Suprapubic skin (tissue), 4 donors: ENCODE data around the gene PDE4B. TPM values are rescaled to one million over a fixed set of nuclear protein-coding genes. Genes with fewer than 3 reads are reported as not detected.
"Not testable (repeated sequence)": the region's sequence is repeated elsewhere in the genome, so short reads cannot be mapped to it uniquely, and the experiment has no call there.

Source experiments
- DNase-seq, 2 donors: peaks; one replicate each; pipeline ENCODE4 v3.0.0-alpha.2; 2019; ENCODE audit warnings: low spot score in 2 of 2
- H3K27ac ChIP-seq: fragments of 200-600 bp; sonication (generic); one replicate; pipeline ENCODE4 v1.5.1; 2019
- H3K27me3 ChIP-seq: fragments of 200-600 bp; sonication (generic); one replicate; pipeline ENCODE4 v1.5.1; 2019
- H3K36me3 ChIP-seq: fragments of 200-600 bp; sonication (generic); one replicate; pipeline ENCODE4 v1.5.1; 2019
- H3K4me1 ChIP-seq: fragments of 200-600 bp; sonication (generic); one replicate; pipeline ENCODE4 v1.5.1; 2019
- H3K4me3 ChIP-seq: fragments of 200-600 bp; sonication (generic); one replicate; pipeline ENCODE4 v1.5.1; 2019; ENCODE audit warnings: mild to moderate bottlenecking
- H3K9me3 ChIP-seq: fragments of 200-600 bp; sonication (generic); one replicate; pipeline ENCODE4 v1.5.1; 2019
- EP300 ChIP-seq: sonication (generic); formaldehyde crosslinking; IDR thresholded peaks from one replicate; pipeline ENCODE4 v1.6.1; 2017; ENCODE audit warnings: antibody characterized with exemption
- POLR2A ChIP-seq, 2 donors: fragments of 450-650 bp; IDR thresholded peaks; one replicate each; pipeline ENCODE4 v1.6.1; 2017; ENCODE audit warnings: antibody characterized with exemption in 2 of 2, mild to moderate bottlenecking in 2 of 2, moderate library complexity in 2 of 2
- POLR2AphosphoS5 ChIP-seq, 3 donors: sonication (generic); formaldehyde crosslinking; IDR thresholded peaks; one replicate each; pipeline ENCODE4 v1.6.1; 2017; ENCODE audit warnings: antibody characterized with exemption in 3 of 3
- WGBS: methylation state at CpG from one replicate; pipeline ENCODE4 v1.1.5; 2018; 5-methylcytosine and 5-hydroxymethylcytosine counted together
- total RNA-seq, 4 donors: library from RNA; depleted of rRNA; stranded (reverse); fragments of >200 nt; gene quantifications; one replicate each; pipeline ENCODE4 v1.1.0, GENCODE V29; 2016
- TF ChIP-seq, protein P1 (sequence below), 2 donors: fragments of 200-600 bp in 1 of 2; fragments of 450-650 bp in 1 of 2; sonication (generic) in 1 of 2; IDR thresholded peaks; one replicate each; pipeline ENCODE4 v1.5.1; 2016 to 2019; ENCODE audit warnings: antibody characterized with exemption in 2 of 2, mild to moderate bottlenecking in 1 of 2, moderate library complexity in 1 of 2

Gene PDE4B
- total RNA-seq, 4 donors from 2014 or later, result 14.2 to 27.6 (median 16.7) TPM

DNA sequence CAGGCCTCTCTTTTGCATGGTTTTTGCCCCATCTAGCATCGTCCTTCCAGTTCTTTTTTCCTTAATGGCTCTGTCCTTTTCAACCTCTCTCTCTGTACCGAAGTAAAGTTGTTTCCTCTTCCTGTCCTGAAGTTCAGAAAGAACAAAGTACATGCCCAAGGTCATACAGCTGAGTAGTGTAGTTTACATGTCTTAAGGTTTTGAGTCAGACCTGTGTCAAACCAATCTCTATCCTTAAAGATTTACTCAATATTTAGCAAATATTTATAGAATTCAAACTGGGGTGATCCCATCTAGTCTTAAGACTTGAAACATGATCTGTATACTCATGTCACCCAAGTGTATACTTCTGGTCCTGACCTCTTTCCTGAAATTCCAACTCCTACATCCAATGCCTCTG lies 622.6 kb downstream of the PDE4B start:
- peaks cover 9% of the 10 kb centered on the region for H3K9me3 ChIP-seq
- no peaks in the 10 kb centered on the region for H3K36me3 ChIP-seq
- no peak overlapping the region for H3K4me3 ChIP-seq
- DNase-seq, result no peak
- H3K27ac ChIP-seq, result no peak overlapping the region
- 73% methylated on average over 2 of the region's 2 CpGs for WGBS
- TF ChIP-seq, protein P1, sequence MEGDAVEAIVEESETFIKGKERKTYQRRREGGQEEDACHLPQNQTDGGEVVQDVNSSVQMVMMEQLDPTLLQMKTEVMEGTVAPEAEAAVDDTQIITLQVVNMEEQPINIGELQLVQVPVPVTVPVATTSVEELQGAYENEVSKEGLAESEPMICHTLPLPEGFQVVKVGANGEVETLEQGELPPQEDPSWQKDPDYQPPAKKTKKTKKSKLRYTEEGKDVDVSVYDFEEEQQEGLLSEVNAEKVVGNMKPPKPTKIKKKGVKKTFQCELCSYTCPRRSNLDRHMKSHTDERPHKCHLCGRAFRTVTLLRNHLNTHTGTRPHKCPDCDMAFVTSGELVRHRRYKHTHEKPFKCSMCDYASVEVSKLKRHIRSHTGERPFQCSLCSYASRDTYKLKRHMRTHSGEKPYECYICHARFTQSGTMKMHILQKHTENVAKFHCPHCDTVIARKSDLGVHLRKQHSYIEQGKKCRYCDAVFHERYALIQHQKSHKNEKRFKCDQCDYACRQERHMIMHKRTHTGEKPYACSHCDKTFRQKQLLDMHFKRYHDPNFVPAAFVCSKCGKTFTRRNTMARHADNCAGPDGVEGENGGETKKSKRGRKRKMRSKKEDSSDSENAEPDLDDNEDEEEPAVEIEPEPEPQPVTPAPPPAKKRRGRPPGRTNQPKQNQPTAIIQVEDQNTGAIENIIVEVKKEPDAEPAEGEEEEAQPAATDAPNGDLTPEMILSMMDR (IDR thresholded peaks at IDR 0.05), result no peak
- TF ChIP-seq POLR2A (IDR thresholded peaks at IDR 0.05), result no peak
- TF ChIP-seq POLR2AphosphoS5 (IDR thresholded peaks at IDR 0.05), result no peak
- H3K27me3 ChIP-seq, result no peaks in the 10 kb centered on the region
- H3K4me1 ChIP-seq, result peaks cover 3% of the 10 kb centered on the region

DNA sequence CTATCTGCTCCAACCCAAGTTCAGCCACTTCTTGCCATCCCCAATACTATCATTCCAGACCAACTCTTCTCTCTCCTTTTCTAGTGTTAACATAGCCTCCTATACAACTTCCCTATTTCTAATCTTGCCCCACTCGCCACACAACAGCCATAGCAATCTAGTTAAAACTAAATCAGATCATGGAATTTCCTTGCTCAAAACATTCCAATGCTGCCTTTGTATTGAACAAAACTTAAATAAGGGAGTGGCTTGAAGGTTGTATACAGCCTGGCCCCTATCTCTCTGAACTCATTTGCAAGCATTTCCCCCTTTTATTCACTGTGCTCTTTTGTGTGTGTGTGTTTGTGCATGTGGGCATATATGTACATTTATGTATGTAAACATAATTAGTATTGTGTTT lies 623.2 kb downstream of the PDE4B start:
- no peak for TF ChIP-seq EP300
- TF ChIP-seq POLR2AphosphoS5 (IDR thresholded peaks at IDR 0.05), result no peak
- no peak for TF ChIP-seq POLR2A (IDR thresholded peaks at IDR 0.05)
- TF ChIP-seq, protein P1 (IDR thresholded peaks at IDR 0.05), result no peak
- H3K27me3 ChIP-seq, result no peaks in the 10 kb centered on the region
- H3K9me3 ChIP-seq, result peaks cover 9% of the 10 kb centered on the region
- WGBS, result 78% methylated on average over 1 of the region's 1 CpG
- H3K4me1 ChIP-seq, result peaks cover 3% of the 10 kb centered on the region
- no peak overlapping the region for H3K4me3 ChIP-seq
- no peaks in the 10 kb centered on the region for H3K36me3 ChIP-seq
- no peak overlapping the region for H3K27ac ChIP-seq
- DNase-seq, result no peak

DNA sequence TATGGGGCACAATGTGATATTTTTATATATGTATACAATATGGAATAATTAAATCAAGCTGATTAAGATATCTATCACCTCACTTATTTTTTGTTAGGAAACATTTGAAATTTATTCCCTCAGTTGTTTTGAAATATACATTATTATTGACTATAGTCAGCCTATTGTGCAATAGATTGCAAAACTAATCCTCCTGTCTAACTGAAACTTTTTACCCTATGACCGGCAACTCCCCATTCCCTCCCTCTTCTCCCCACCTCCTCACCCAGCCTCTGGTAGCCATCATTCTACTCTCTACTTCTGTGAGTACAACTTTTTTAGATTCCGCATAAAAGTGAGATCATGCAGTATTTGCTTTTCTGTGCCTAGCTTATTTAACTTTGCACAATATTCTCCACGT lies 623.6 kb downstream of the PDE4B start:
- peaks cover 3% of the 10 kb centered on the region for H3K4me1 ChIP-seq
- no peak overlapping the region for H3K4me3 ChIP-seq
- TF ChIP-seq, protein P1 (IDR thresholded peaks at IDR 0.05), result no peak
- no peak for TF ChIP-seq POLR2A (IDR thresholded peaks at IDR 0.05)
- no peak for TF ChIP-seq EP300
- no peak for TF ChIP-seq POLR2AphosphoS5 (IDR thresholded peaks at IDR 0.05)
- no peaks in the 10 kb centered on the region for H3K27me3 ChIP-seq
- no peaks in the 10 kb centered on the region for H3K36me3 ChIP-seq
- WGBS, result 81% methylated on average over 3 of the region's 3 CpGs
- DNase-seq, result no peak
- no peak overlapping the region for H3K27ac ChIP-seq
- H3K9me3 ChIP-seq, result peaks cover 9% of the 10 kb centered on the region

DNA sequence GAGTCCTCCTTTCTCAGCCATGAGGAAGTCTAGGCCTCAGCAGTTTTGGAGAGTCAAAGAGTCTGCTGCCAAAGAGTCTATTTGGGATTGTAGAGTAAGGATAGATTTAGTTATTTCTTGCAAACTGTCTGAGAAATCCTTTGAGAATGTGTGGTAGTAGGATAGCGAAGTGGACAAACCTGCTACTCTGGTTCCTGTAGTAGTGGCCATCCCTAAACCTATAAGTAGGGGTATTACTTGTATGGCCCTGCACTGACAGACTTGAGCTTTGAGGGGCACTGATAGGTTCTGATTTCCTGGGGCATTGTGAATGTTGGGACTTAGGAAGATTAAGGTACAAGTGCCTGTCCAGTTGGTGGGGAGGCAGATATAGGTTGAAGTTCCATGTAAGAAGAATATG lies 625.3 kb downstream of the PDE4B start:
- Histone ChIP-seq H3K36me3 (no peaks in the 10 kb centered on the region), H3K9me3 (peaks cover 9% of the 10 kb centered on the region), H3K27ac (no peak overlapping the region), H3K27me3 (no peaks in the 10 kb centered on the region), H3K4me1 (peaks cover 3% of the 10 kb centered on the region), H3K4me3 (no peak overlapping the region)
- 100% methylated on average over 1 of the region's 1 CpG for WGBS
- TF ChIP-seq EP300 (no peak), POLR2A (IDR thresholded peaks at IDR 0.05) (no peak), POLR2AphosphoS5 (IDR thresholded peaks at IDR 0.05) (no peak)
- TF ChIP-seq, protein P1 (IDR thresholded peaks at IDR 0.05), result no peak
- DNase-seq, result no peak

DNA sequence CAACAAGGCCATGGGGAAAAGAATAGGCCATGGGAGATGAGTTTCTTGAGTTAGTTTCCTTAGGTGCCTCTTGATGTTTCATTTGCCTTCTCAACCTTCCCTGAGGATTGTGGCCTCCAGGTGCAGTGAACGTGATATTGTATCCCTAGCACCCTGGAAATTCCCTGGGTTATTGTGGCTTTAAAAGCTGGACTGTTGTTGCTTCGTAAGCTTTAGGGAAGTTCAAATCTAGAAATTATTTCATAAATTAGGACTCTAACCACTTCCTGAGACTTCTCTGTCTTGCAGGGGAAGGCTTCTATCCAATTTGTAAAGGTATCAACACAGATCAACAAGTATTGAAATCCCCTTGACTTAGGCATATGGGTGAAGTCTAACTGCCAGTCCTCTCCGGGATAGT lies 627.5 kb downstream of the PDE4B start:
- H3K36me3 ChIP-seq, H3K27me3 ChIP-seq, H3K4me3 ChIP-seq, H3K4me1 ChIP-seq, H3K27ac ChIP-seq, H3K9me3 ChIP-seq, DNase-seq: not testable (repeated sequence)
- WGBS, result 80% methylated on average over 3 of the region's 3 CpGs

DNA sequence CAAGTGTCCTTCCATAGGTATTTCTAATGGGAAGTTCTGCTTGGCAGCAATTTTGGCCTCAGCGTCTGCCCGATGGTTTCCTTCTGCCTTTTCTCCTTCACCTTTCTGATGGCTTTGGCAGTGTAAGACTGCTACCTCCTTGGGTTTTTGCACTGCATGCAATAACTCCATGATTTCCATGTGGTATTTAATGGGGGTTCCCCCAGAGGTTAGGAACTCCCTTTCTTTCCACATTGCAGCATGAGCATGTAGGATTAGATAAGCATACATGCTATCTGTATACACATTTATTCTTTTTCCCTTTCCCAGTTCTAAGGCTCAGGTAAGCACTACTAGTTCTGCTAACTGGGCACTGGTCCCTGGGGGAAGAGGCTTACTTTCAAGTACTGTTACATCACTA lies 628.2 kb downstream of the PDE4B start:
- H3K36me3 ChIP-seq, H3K9me3 ChIP-seq, H3K4me3 ChIP-seq, DNase-seq, H3K4me1 ChIP-seq, H3K27me3 ChIP-seq, H3K27ac ChIP-seq: not testable (repeated sequence)
- WGBS, result 90% methylated on average over 2 of the region's 2 CpGs
